ENCODE results near the gene SERTAD4. TPM values are rescaled to one million over a fixed set of nuclear protein-coding genes. Genes with fewer than 3 reads are reported as not detected.
"Not testable (repeated sequence)": the region's sequence is repeated elsewhere in the genome, so short reads cannot be mapped to it uniquely, and the experiment has no call there.

Gene SERTAD4
- polyA plus RNA-seq (2013, experiment 1 of 2): 24.6 TPM
- polyA plus RNA-seq (2013, experiment 2 of 2): 23.7 TPM

DNA sequence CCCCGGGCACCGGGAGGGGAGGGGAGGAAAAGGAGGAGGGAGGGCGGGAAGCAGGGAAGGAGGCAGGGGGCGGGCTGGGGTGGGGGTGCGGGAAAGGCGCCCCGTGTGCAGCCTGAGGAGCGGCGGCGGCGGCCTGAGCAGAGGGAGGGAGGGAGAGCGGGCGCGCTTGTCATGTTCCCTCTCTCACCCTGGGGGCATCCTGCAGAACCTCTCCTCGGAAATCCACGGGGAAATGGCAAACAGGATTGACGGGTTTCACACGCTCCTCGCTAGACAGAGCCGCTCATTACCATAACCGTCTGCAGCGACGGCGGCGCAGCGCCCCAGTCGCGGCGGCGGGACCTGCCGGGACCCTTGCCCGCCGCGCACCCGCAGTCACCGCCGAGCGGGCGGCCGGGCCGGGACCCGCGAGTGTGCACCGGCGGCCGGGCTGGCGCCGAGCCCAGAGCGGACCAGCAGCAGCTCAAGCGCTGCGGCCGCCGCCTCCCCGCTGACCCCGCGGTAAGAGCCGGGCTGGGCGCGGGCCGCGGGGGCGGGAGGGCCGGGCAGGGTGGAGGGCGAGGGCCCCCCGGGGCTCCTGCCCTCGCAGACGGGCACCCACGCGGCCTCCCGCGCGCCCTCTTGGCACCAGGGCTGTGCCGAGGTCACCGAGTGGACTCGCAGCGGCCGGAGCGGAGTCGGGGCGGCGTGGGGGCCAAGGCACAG lies at the start of gene SERTAD4:
Gene SERTAD4, plus strand, starts transcription at position 286 of the 705 bp plus-strand sequence. CDS start 5,165 bp downstream, outside the sequence.
- Histone ChIP-seq H3K4me3 (ENCODE audit: low read length) (peak within 1 kb of the TSS; percentile 74), H3K56ac (ENCODE audit: low read length) (peak within 1 kb of the TSS; percentile 93), H2BK5ac (ENCODE audit: low read length) (no peak within 1 kb of the TSS), H3K4me1 (ENCODE audit: control insufficient read depth, low read depth, low read length) (peaks cover 3% of the 10 kb centered on the region), H3K9ac (ENCODE audit: low read length) (peak within 1 kb of the TSS; percentile 78), H2BK15ac (replicated peaks; ENCODE audit: low read depth) (peak within 1 kb of the TSS; percentile 46), H4K8ac (ENCODE audit: low read depth, low read length) (peak within 1 kb of the TSS; percentile 70), H3K27ac (ENCODE audit: low read depth, low read length) (peak within 1 kb of the TSS; percentile 83), H2BK120ac (ENCODE audit: low read depth, low read length) (peak within 1 kb of the TSS; percentile 69), H3K36me3 (ENCODE audit: control insufficient read depth, insufficient read depth, low read length) (no peaks in the 10 kb centered on the region), H3K79me2 (ENCODE audit: control insufficient read depth, insufficient read depth, low read length) (no peaks in the 10 kb centered on the region), H3K4me2 (ENCODE audit: low read length) (peak within 1 kb of the TSS; percentile 87), H3K27me3 (ENCODE audit: insufficient read depth, low read length, poor library complexity) (no peaks in the 10 kb centered on the region), H4K5ac (ENCODE audit: low read length) (no peak within 1 kb of the TSS), H3K4ac (ENCODE audit: low read depth, low read length) (peak within 1 kb of the TSS; percentile 63), H3K18ac (ENCODE audit: low read length) (peak within 1 kb of the TSS; percentile 9), H2AK5ac (ENCODE audit: low read length) (no peak within 1 kb of the TSS), H3K23ac (ENCODE audit: low read length) (peak within 1 kb of the TSS; percentile 89), H3K79me1 (ENCODE audit: low read length) (no peaks in the 10 kb centered on the region)
- peak; percentile 89 for DNase-seq
- no CpG with 5 or more reads among the region's 81 CpGs for WGBS (ENCODE audit: extremely low coverage, insufficient coverage, low lambda C conversion rate)

DNA sequence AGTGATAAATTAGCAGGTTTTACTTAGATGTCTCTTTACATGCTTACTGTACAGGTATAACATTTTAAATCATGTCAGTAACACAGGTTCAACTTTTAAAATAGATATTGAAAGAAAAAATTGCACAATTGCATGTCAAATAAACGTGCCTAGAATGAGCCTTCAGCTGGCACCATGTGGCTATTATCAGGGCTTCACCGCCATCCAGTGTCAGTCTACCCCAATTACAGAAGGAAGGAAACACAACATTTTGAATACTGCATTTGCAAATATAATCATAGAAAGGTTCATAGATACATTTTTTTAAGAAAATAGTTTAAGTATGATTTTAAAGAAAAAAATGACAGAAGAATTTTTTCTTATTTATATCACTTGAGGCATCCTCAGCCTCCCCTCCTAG lies 47.5 kb upstream of the SERTAD4 start:
- Histone ChIP-seq H3K27ac (ENCODE audit: low read depth, low read length) (no peak overlapping the region), H3K27me3 (ENCODE audit: insufficient read depth, low read length, poor library complexity) (no peaks in the 10 kb centered on the region), H3K36me3 (ENCODE audit: control insufficient read depth, insufficient read depth, low read length) (no peaks in the 10 kb centered on the region), H3K9ac (ENCODE audit: low read length) (no peak overlapping the region), H2BK15ac (replicated peaks; ENCODE audit: low read depth) (no peak overlapping the region), H4K5ac (ENCODE audit: low read length) (no peak overlapping the region), H3K23ac (ENCODE audit: low read length) (no peak overlapping the region), H3K4ac (ENCODE audit: low read depth, low read length) (no peak overlapping the region), H4K8ac (ENCODE audit: low read depth, low read length) (no peak overlapping the region), H3K79me1 (ENCODE audit: low read length) (no peaks in the 10 kb centered on the region), H2BK5ac (ENCODE audit: low read length) (no peak overlapping the region), H3K4me3 (ENCODE audit: low read length) (no peak overlapping the region), H2BK120ac (ENCODE audit: low read depth, low read length) (no peak overlapping the region), H3K79me2 (ENCODE audit: control insufficient read depth, insufficient read depth, low read length) (no peaks in the 10 kb centered on the region), H3K56ac (ENCODE audit: low read length) (no peak overlapping the region), H3K18ac (ENCODE audit: low read length) (no peak overlapping the region), H3K4me1 (ENCODE audit: control insufficient read depth, low read depth, low read length) (no peaks in the 10 kb centered on the region), H2AK5ac (ENCODE audit: low read length) (no peak overlapping the region), H3K4me2 (ENCODE audit: low read length) (no peak overlapping the region)
- DNase-seq: peak; percentile 3
- no CpG with 5 or more reads among the region's 2 CpGs for whole genome bisulfite sequencing (ENCODE audit: extremely low coverage, insufficient coverage, low lambda C conversion rate)

- not testable (repeated sequence) for H3K23ac ChIP-seq (ENCODE audit: low read length); H4K5ac ChIP-seq (ENCODE audit: low read length); H3K4ac ChIP-seq (ENCODE audit: low read depth, low read length); H3K18ac ChIP-seq (ENCODE audit: low read length); H3K4me1 ChIP-seq (ENCODE audit: control insufficient read depth, low read depth, low read length); H3K27ac ChIP-seq (ENCODE audit: low read depth, low read length); H3K79me2 ChIP-seq (ENCODE audit: control insufficient read depth, insufficient read depth, low read length); H3K56ac ChIP-seq (ENCODE audit: low read length); H2BK120ac ChIP-seq (ENCODE audit: low read depth, low read length); H4K8ac ChIP-seq (ENCODE audit: low read depth, low read length); H3K9ac ChIP-seq (ENCODE audit: low read length); H3K27me3 ChIP-seq (ENCODE audit: insufficient read depth, low read length, poor library complexity); H2BK5ac ChIP-seq (ENCODE audit: low read length); H3K79me1 ChIP-seq (ENCODE audit: low read length); H3K4me3 ChIP-seq (ENCODE audit: low read length); H2AK5ac ChIP-seq (ENCODE audit: low read length); H3K4me2 ChIP-seq (ENCODE audit: low read length); H2BK15ac ChIP-seq (replicated peaks; ENCODE audit: low read depth); H3K36me3 ChIP-seq (ENCODE audit: control insufficient read depth, insufficient read depth, low read length)
- no CpG with 5 or more reads among the region's 18 CpGs for WGBS (ENCODE audit: extremely low coverage, insufficient coverage, low lambda C conversion rate)
- peak; percentile 60 for DNase-seq
These were observed 44.6 kb upstream of the SERTAD4 start for GRCh38 chr1:210187849-210188606.

- Histone ChIP-seq H3K4me3 (ENCODE audit: low read length) (no peak overlapping the region), H3K4me1 (ENCODE audit: control insufficient read depth, low read depth, low read length) (no peaks in the 10 kb centered on the region), H4K8ac (ENCODE audit: low read depth, low read length) (no peak overlapping the region), H3K18ac (ENCODE audit: low read length) (no peak overlapping the region), H3K36me3 (ENCODE audit: control insufficient read depth, insufficient read depth, low read length) (no peaks in the 10 kb centered on the region), H4K5ac (ENCODE audit: low read length) (no peak overlapping the region), H2BK120ac (ENCODE audit: low read depth, low read length) (no peak overlapping the region), H3K4me2 (ENCODE audit: low read length) (no peak overlapping the region), H3K27me3 (ENCODE audit: insufficient read depth, low read length, poor library complexity) (no peaks in the 10 kb centered on the region), H3K23ac (ENCODE audit: low read length) (no peak overlapping the region), H3K27ac (ENCODE audit: low read depth, low read length) (no peak overlapping the region), H2BK5ac (ENCODE audit: low read length) (no peak overlapping the region), H3K56ac (ENCODE audit: low read length) (no peak overlapping the region), H2AK5ac (ENCODE audit: low read length) (no peak overlapping the region), H2BK15ac (replicated peaks; ENCODE audit: low read depth) (no peak overlapping the region), H3K9ac (ENCODE audit: low read length) (no peak overlapping the region), H3K79me1 (ENCODE audit: low read length) (no peaks in the 10 kb centered on the region), H3K4ac (ENCODE audit: low read depth, low read length) (no peak overlapping the region), H3K79me2 (ENCODE audit: control insufficient read depth, insufficient read depth, low read length) (no peaks in the 10 kb centered on the region)
- DNase-seq: no peak
- WGBS (ENCODE audit: extremely low coverage, insufficient coverage, low lambda C conversion rate): no CpG with 5 or more reads among the region's 7 CpGs
These were observed 43.2 kb upstream of the SERTAD4 start for GRCh38 chr1:210189426-210189825.

GRCh38 chr1:210195635-210196160 lies 36.9 kb upstream of the SERTAD4 start:
- Histone ChIP-seq H4K8ac (ENCODE audit: low read depth, low read length) (no peak overlapping the region), H3K56ac (ENCODE audit: low read length) (no peak overlapping the region), H3K18ac (ENCODE audit: low read length) (no peak overlapping the region), H3K23ac (ENCODE audit: low read length) (no peak overlapping the region), H2BK120ac (ENCODE audit: low read depth, low read length) (no peak overlapping the region), H3K4ac (ENCODE audit: low read depth, low read length) (no peak overlapping the region), H2BK15ac (replicated peaks; ENCODE audit: low read depth) (no peak overlapping the region), H3K4me3 (ENCODE audit: low read length) (no peak overlapping the region), H3K79me1 (ENCODE audit: low read length) (no peaks in the 10 kb centered on the region), H3K4me2 (ENCODE audit: low read length) (no peak overlapping the region), H3K9ac (ENCODE audit: low read length) (no peak overlapping the region), H3K79me2 (ENCODE audit: control insufficient read depth, insufficient read depth, low read length) (no peaks in the 10 kb centered on the region), H3K27me3 (ENCODE audit: insufficient read depth, low read length, poor library complexity) (no peaks in the 10 kb centered on the region), H3K4me1 (ENCODE audit: control insufficient read depth, low read depth, low read length) (no peaks in the 10 kb centered on the region), H2AK5ac (ENCODE audit: low read length) (no peak overlapping the region), H2BK5ac (ENCODE audit: low read length) (no peak overlapping the region), H3K27ac (ENCODE audit: low read depth, low read length) (no peak overlapping the region), H4K5ac (ENCODE audit: low read length) (no peak overlapping the region), H3K36me3 (ENCODE audit: control insufficient read depth, insufficient read depth, low read length) (no peaks in the 10 kb centered on the region)
- WGBS (ENCODE audit: extremely low coverage, insufficient coverage, low lambda C conversion rate): no CpG with 5 or more reads among the region's 8 CpGs
- DNase-seq: no peak
